Upper lobe of left lung (tissue), 4 donors: ENCODE data around the gene SUSD2.

Experiments
- POLR2A ChIP-seq, 4 donors: fragments of 450-650 bp; IDR thresholded peaks; one replicate each; pipeline ENCODE4 v1.5.1; 2016 to 2017; ENCODE audit warnings: antibody characterized with exemption in 4 of 4, mild to moderate bottlenecking in 2 of 4
- POLR2AphosphoS5 ChIP-seq, 2 donors: sonication (generic); formaldehyde crosslinking; IDR thresholded peaks; one replicate each; pipeline ENCODE4 v1.5.1; 2017; ENCODE audit warnings: antibody characterized with exemption in 2 of 2
- TF ChIP-seq, protein P1 (sequence below), 6 experiments: fragments of 450-650 bp in 4 of 6; fragments of 200-600 bp in 2 of 6; sonication (generic) in 2 of 6; IDR thresholded peaks; one replicate each; pipeline ENCODE4 v1.5.1; 2016 to 2019; ENCODE audit warnings: antibody characterized with exemption in 6 of 6

DNA sequence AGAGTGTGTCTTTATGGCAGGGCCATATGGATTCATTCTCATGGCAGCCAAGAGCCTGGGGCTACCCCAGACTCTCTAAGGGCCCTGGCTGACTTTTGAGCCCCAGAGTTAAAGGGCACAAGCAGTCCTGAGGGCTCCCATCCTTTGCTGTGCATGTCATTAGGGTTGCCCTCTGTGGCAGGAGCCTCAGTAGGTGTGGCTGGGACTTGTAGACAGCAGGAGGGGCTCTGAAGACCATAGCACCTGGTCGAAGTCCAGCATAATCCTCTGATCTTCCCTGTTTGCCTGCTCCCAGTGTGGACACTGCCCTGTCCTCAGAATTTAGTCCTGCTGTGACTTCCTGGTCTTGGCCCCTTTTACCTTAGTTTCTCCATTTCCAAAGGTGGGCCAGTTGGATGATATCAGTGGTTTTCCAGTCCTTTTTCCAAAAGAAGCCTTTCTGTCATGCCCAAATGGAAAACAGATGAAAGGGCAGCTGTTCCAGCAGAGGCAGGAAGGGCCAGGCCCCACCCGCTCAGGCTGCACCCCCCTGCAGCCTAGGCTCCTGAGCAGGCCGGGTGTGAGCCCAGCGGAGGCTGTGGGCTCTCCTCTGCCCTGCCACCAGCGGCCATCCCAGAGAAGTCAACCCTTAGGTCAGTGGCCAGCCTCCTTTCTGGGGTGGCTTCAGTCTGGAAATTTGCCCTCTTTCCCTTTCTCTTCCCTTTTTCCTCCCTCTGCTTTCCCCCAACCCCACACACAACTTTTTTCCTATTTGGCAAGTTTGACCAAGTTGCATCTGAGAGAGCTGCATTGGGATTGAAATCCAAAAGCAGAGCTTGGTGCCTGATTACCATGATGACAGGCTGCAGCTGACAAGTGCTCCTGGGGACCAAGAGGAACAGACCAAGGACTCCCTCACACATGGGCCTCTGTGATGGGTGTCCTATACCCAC lies 32.8 kb upstream of the SUSD2 start:
- TF ChIP-seq POLR2AphosphoS5 (IDR thresholded peaks at IDR 0.05) (no peak), POLR2A (IDR thresholded peaks at IDR 0.05) (no peak)
- TF ChIP-seq, protein P1, sequence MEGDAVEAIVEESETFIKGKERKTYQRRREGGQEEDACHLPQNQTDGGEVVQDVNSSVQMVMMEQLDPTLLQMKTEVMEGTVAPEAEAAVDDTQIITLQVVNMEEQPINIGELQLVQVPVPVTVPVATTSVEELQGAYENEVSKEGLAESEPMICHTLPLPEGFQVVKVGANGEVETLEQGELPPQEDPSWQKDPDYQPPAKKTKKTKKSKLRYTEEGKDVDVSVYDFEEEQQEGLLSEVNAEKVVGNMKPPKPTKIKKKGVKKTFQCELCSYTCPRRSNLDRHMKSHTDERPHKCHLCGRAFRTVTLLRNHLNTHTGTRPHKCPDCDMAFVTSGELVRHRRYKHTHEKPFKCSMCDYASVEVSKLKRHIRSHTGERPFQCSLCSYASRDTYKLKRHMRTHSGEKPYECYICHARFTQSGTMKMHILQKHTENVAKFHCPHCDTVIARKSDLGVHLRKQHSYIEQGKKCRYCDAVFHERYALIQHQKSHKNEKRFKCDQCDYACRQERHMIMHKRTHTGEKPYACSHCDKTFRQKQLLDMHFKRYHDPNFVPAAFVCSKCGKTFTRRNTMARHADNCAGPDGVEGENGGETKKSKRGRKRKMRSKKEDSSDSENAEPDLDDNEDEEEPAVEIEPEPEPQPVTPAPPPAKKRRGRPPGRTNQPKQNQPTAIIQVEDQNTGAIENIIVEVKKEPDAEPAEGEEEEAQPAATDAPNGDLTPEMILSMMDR (IDR thresholded peaks at IDR 0.05): no peak
